GM12878 (cell line): Measurements from ENCODE around the gene RFX1. TPM values are rescaled to one million over a fixed set of nuclear protein-coding genes. Genes with fewer than 3 reads are reported as not detected.
A peak's percentile ranks its signal among the peaks of the same experiment; 100 is the strongest.

Source experiments
- ATF7 ChIP-seq: fragments of 450-650 bp; IDR thresholded peaks from 2 replicates; pipeline ENCODE4 v1.6.1; 2016; ENCODE audit warnings: low read depth, mild to moderate bottlenecking
- EED ChIP-seq: sonication (generic); IDR thresholded peaks from 2 replicates; pipeline ENCODE4 v1.6.1; 2016; ENCODE audit warnings: antibody characterized with exemption, low read depth
- EP300 ChIP-seq, 2 experiments: fragments of 150-350 bp in 1 of 2; IDR thresholded peaks; 2 replicates each; pipeline ENCODE4 v1.6.1; 2011 to 2012; ENCODE audit warnings: low read depth in 2 of 2, low read length in 2 of 2, borderline replicate concordance in 1 of 2, improper control_type of control experiment in 1 of 2, inconsistent platforms in 1 of 2; ENCODE audit not compliant: control insufficient read depth in 1 of 2
- HCFC1 ChIP-seq: fragments of 150-350 bp; IDR thresholded peaks from 2 replicates; pipeline ENCODE4 v1.6.1; 2014; ENCODE audit warnings: low read length
- HDAC6 ChIP-seq: fragments of 200-600 bp; sonication (generic); IDR thresholded peaks from one replicate; pipeline ENCODE4 v1.8.0; 2017; ENCODE audit warnings: antibody characterized with exemption; ENCODE audit not compliant: unreplicated experiment
- LARP7 ChIP-seq: fragments of 450-650 bp; IDR thresholded peaks from 2 replicates; pipeline ENCODE4 v1.6.1; 2017; ENCODE audit warnings: mild to moderate bottlenecking
- MTA2 ChIP-seq: fragments of 450-650 bp; IDR thresholded peaks from 2 replicates; pipeline ENCODE4 v1.6.1; 2016; ENCODE audit warnings: low read depth, mild to moderate bottlenecking, moderate library complexity
- NFIC ChIP-seq: IDR thresholded peaks from 2 replicates; pipeline ENCODE4 v1.6.1; 2012; ENCODE audit warnings: low read depth, mild to moderate bottlenecking, inconsistent platforms, low read length, moderate library complexity
- PKNOX1 ChIP-seq: fragments of 450-650 bp; IDR thresholded peaks from 2 replicates; pipeline ENCODE4 v1.6.1; 2016; ENCODE audit warnings: mild to moderate bottlenecking
- PML ChIP-seq: IDR thresholded peaks from 2 replicates; pipeline ENCODE4 v1.6.1; 2012; ENCODE audit warnings: low read length, inconsistent platforms
- POLR2A ChIP-seq: IDR thresholded peaks from 2 replicates; pipeline ENCODE4 v1.6.1; 2011; ENCODE audit warnings: low read depth, mild to moderate bottlenecking, low read length
- POU2F2 ChIP-seq: IDR thresholded peaks from 3 replicates; pipeline ENCODE4 v1.6.1; 2011; ENCODE audit warnings: low read depth, mild to moderate bottlenecking, low read length, borderline replicate concordance
- RAD51 ChIP-seq: fragments of 450-650 bp; IDR thresholded peaks from 2 replicates; pipeline ENCODE4 v1.6.1; 2016; ENCODE audit warnings: moderate library complexity, mild to moderate bottlenecking, inconsistent platforms
- SKIL ChIP-seq: fragments of 450-650 bp; IDR thresholded peaks from 2 replicates; pipeline ENCODE4 v1.6.1; 2017; ENCODE audit warnings: mild to moderate bottlenecking, low read depth, inconsistent platforms; ENCODE audit not compliant: poor library complexity, severe bottlenecking
- SMAD5 ChIP-seq: IDR thresholded peaks from 2 replicates; pipeline ENCODE4 v1.6.1; 2016; ENCODE audit warnings: antibody characterized with exemption, low read depth
- SMARCA5 ChIP-seq: fragments of 450-650 bp; IDR thresholded peaks from 2 replicates; pipeline ENCODE4 v1.6.1; 2017; ENCODE audit warnings: mild to moderate bottlenecking
- TAF1 ChIP-seq: IDR thresholded peaks from 2 replicates; pipeline ENCODE4 v1.6.1; 2011; ENCODE audit warnings: mild to moderate bottlenecking, low read depth, low read length, borderline replicate concordance
- TCF12 ChIP-seq: IDR thresholded peaks from 2 replicates; pipeline ENCODE4 v1.6.1; 2011; ENCODE audit warnings: low read depth, mild to moderate bottlenecking, low read length
- polyA plus RNA-seq, 11 experiments: library from polyadenylated mRNA; depleted of rRNA in 4 of 11; unstranded in 6 of 11; stranded (reverse) in 5 of 11; fragments of >200 nt; fragmentation: Nextera tagmentation in 4 of 11; fragmentation: Illumina TruSeq in 1 of 11; extraction: Ambion mirVana in 4 of 11; extraction: Trizol in 1 of 11; gene quantifications; 1 replicate in 1 of 11; 2 replicates in 10 of 11; pipeline versions ENCODE4 v1.2.1 to v1.2.3, GENCODE V29; 2011 to 2016; ENCODE audit warnings: inconsistent platforms in 2 of 11, missing spikeins in 2 of 11, low read depth in 1 of 11
- total RNA-seq, 4 experiments: library from RNA; depleted of rRNA in 3 of 4; stranded (reverse); fragments of >200 nt in 3 of 4; fragmentation: Illumina TruSeq in 1 of 4; extraction: Trizol in 1 of 4; gene quantifications; 2 replicates each; pipeline versions ENCODE4 v1.2.1 to v1.2.3, GENCODE V29; 2013 to 2021
- TF ChIP-seq, protein P1 (sequence below): IDR thresholded peaks from 2 replicates; pipeline ENCODE4 v1.6.1; 2012; ENCODE audit warnings: improper control_type of control experiment, low read depth, low read length; ENCODE audit not compliant: insufficient replicate concordance
- TF ChIP-seq, protein P2 (sequence below), 3 experiments: IDR thresholded peaks in 2 of 3; conservative IDR thresholded peaks in 1 of 3; 2 replicates each; pipeline ENCODE4 v1.5.1; 2011; ENCODE audit warnings: low read depth in 3 of 3, low read length in 3 of 3, mild to moderate bottlenecking in 3 of 3, control low read depth in 2 of 3, moderate library complexity in 2 of 3, inconsistent platforms in 1 of 3, mixed read lengths in 1 of 3; ENCODE audit not compliant: control insufficient read depth in 2 of 3, insufficient read depth in 1 of 3; ENCODE audit errors: extremely low read depth in 1 of 3

The RFX1 gene
- total and polyA plus RNA-seq, 10 of the 15 experiments (the other 5 are each of a cell fraction or from before 2014, with no cell fraction given): 0.05 to 11.0 (median 1.5) TPM

DNA sequence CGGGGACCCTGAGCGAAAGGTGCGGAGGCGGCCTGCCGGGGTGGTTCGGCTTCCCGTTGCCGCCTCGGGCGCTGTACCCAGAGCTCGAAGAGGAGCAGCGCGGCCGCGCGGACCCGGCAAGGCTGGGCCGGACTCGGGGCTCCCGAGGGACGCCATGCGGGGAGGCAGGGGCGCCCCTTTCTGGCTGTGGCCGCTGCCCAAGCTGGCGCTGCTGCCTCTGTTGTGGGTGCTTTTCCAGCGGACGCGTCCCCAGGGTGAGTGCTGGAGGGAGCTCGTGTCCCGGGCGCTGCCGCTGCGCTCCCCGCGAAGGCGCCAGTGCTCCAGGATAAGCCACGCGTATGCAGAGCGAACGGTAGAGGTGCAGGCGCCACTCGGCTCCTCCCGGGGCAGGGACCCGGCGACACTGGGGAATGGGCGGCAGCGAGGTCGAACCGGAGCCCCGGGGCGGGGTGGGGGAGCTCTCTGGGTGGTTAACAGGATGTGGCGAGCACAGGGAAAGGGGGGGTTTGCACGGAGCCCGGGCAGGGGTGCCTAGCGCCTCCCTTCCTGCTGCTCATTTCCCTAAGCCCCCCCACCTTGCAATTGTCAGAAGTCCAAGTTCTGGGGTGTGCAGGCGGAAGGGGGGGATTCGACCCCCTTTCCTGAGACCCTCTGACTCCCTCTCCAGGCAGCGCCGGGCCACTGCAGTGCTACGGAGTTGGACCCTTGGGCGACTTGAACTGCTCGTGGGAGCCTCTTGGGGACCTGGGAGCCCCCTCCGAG lies 25.8 kb upstream of the RFX1 start, which contains the start of gene IL27RA (continued):
- TF ChIP-seq PKNOX1 (peak; percentile 41; the same call in 1 of the 2 replicates), HDAC6 (peak; percentile 37), SMAD5 (peak; percentile 57; the same call in 1 of the 2 replicates), RAD51 (no peak), POLR2A (peak; percentile 80), HCFC1 (no peak), TAF1 (peak; percentile 42; the same call in 1 of the 2 replicates), LARP7 (peak; percentile 82), EP300 (IDR thresholded peaks at IDR 0.05; ENCODE audit: borderline replicate concordance in 1 of 2, control insufficient read depth in 1 of 2, low read depth in 2 of 2, low read length in 2 of 2) (0 out of 4 replicates have a peak, but pooled peaks of 1 of the 2 experiments have one; percentile 9), SMARCA5 (peak; percentile 19; the same call in 1 of the 2 replicates), NFIC (peak; percentile 51; the same call in 1 of the 2 replicates), SKIL (peak; percentile 71), TCF12 (0 out of 2 replicates have a peak, but pooled peaks have one; percentile 22), PML (peak; percentile 47; the same call in 1 of the 2 replicates), MTA2 (peak; percentile 68; the same call in 1 of the 2 replicates), EED (peak; percentile 57), POU2F2 (peak; percentile 62; the same call in 1 of the 3 replicates), ATF7 (peak; percentile 46)
- TF ChIP-seq, protein P1, sequence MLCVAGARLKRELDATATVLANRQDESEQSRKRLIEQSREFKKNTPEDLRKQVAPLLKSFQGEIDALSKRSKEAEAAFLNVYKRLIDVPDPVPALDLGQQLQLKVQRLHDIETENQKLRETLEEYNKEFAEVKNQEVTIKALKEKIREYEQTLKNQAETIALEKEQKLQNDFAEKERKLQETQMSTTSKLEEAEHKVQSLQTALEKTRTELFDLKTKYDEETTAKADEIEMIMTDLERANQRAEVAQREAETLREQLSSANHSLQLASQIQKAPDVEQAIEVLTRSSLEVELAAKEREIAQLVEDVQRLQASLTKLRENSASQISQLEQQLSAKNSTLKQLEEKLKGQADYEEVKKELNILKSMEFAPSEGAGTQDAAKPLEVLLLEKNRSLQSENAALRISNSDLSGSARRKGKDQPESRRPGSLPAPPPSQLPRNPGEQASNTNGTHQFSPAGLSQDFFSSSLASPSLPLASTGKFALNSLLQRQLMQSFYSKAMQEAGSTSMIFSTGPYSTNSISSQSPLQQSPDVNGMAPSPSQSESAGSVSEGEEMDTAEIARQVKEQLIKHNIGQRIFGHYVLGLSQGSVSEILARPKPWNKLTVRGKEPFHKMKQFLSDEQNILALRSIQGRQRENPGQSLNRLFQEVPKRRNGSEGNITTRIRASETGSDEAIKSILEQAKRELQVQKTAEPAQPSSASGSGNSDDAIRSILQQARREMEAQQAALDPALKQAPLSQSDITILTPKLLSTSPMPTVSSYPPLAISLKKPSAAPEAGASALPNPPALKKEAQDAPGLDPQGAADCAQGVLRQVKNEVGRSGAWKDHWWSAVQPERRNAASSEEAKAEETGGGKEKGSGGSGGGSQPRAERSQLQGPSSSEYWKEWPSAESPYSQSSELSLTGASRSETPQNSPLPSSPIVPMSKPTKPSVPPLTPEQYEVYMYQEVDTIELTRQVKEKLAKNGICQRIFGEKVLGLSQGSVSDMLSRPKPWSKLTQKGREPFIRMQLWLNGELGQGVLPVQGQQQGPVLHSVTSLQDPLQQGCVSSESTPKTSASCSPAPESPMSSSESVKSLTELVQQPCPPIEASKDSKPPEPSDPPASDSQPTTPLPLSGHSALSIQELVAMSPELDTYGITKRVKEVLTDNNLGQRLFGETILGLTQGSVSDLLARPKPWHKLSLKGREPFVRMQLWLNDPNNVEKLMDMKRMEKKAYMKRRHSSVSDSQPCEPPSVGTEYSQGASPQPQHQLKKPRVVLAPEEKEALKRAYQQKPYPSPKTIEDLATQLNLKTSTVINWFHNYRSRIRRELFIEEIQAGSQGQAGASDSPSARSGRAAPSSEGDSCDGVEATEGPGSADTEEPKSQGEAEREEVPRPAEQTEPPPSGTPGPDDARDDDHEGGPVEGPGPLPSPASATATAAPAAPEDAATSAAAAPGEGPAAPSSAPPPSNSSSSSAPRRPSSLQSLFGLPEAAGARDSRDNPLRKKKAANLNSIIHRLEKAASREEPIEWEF: no peak
- TF ChIP-seq, protein P2, sequence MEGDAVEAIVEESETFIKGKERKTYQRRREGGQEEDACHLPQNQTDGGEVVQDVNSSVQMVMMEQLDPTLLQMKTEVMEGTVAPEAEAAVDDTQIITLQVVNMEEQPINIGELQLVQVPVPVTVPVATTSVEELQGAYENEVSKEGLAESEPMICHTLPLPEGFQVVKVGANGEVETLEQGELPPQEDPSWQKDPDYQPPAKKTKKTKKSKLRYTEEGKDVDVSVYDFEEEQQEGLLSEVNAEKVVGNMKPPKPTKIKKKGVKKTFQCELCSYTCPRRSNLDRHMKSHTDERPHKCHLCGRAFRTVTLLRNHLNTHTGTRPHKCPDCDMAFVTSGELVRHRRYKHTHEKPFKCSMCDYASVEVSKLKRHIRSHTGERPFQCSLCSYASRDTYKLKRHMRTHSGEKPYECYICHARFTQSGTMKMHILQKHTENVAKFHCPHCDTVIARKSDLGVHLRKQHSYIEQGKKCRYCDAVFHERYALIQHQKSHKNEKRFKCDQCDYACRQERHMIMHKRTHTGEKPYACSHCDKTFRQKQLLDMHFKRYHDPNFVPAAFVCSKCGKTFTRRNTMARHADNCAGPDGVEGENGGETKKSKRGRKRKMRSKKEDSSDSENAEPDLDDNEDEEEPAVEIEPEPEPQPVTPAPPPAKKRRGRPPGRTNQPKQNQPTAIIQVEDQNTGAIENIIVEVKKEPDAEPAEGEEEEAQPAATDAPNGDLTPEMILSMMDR (IDR thresholded peaks at IDR 0.05 in 2 of 3, conservative IDR thresholded peaks at IDR 0.05 in 1 of 3; ENCODE audit: control insufficient read depth in 2 of 3, extremely low read depth in 1 of 3, insufficient read depth in 1 of 3, low read depth in 3 of 3, low read length in 3 of 3): peak; percentile 80 to 92 (median 84)
